Measurements from ENCODE around the gene SAP130.

SAP130 gene

DNA sequence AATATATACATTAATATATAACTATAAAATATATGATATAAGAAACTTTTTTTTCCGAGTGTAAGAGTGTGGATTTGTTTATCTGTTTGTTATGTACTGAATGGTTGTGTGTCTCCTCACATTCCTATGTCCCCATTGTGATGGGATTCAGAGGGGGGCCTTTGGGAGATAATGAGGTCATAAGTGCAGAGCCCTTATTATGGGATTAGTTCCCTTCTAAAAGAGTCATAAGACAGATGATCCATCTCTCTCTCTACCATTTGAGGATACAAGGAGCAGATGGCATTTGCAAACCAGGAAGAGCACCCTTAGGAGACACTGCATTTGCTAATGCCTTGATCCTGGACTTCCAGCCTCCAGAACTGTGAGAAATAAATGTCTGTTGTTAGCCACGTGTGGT, 30.3 kb upstream of the SAP130 start:
- no peak for DNase-seq (ENCODE audit: low read depth)
- H3K4me3 ChIP-seq (ENCODE audit: low read depth, low read length), result no peak overlapping the region
- TF ChIP-seq, protein P1, sequence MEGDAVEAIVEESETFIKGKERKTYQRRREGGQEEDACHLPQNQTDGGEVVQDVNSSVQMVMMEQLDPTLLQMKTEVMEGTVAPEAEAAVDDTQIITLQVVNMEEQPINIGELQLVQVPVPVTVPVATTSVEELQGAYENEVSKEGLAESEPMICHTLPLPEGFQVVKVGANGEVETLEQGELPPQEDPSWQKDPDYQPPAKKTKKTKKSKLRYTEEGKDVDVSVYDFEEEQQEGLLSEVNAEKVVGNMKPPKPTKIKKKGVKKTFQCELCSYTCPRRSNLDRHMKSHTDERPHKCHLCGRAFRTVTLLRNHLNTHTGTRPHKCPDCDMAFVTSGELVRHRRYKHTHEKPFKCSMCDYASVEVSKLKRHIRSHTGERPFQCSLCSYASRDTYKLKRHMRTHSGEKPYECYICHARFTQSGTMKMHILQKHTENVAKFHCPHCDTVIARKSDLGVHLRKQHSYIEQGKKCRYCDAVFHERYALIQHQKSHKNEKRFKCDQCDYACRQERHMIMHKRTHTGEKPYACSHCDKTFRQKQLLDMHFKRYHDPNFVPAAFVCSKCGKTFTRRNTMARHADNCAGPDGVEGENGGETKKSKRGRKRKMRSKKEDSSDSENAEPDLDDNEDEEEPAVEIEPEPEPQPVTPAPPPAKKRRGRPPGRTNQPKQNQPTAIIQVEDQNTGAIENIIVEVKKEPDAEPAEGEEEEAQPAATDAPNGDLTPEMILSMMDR (IDR thresholded peaks at IDR 0.05; ENCODE audit: control insufficient read depth, extremely low read depth, insufficient read depth), result no peak

DNA sequence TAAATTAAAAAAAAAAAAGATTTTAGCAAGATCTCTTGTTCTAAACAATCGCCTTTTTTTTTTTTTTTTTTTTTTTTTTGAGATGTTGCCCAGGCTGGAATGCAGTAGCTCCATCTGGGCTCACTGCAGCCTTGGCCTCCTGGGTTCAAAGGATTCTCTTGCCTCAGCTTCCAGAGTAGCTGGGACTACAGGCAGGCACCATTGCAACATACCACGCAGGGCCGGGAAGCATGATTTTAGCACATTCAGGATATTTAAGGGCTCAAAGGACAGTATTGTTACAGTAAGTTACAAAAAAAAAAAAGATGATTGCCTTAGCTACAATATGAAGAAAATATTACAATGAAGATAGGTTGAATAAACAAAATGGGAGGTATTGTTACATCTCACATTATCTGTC, 29.5 kb upstream of the SAP130 start:
- DNase-seq (ENCODE audit: low read depth), result no peak
- H3K4me3 ChIP-seq (ENCODE audit: low read depth, low read length), result no peak overlapping the region
- TF ChIP-seq, protein P1 (IDR thresholded peaks at IDR 0.05; ENCODE audit: control insufficient read depth, extremely low read depth, insufficient read depth), result no peak

DNA sequence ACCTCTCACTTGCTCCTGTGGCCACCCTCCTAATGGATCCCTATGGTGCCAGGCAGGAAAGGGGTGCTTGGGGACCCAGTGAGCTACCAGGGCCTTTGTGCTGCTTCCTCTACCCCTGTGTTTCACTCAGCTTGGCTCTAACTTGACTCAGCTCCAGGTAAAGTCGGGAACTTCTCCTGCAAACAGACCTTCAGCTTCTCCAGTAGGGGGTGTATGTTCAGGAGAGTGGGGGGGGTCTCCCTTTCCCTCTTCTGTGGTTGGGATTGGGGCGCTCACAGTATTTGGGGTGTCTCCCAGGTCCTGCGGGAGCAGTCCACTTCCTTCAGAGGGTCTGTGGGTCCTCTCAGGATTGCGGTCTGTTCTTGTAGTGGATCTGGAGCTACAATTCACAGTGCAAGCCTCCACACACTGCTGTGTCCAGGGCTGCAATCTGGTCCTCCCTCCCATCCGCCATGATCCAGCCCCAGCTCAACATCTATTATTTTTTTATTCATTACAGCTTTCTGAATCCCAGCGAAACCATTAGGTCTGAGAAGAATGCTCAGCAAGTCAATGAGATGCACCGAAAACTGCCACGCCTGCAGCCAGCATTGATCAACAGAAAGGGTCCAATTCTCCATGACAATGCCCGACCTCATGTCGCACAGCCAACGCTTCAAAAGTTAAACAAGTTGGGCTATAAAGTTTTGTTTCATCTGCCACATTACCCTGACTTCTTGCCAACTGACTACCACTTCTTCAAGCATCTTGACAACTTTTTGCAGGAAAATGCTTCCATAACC, 26.4 kb upstream of the SAP130 start:
- no peak for DNase-seq (ENCODE audit: low read depth)
- TF ChIP-seq, protein P1 (IDR thresholded peaks at IDR 0.05; ENCODE audit: control insufficient read depth, extremely low read depth, insufficient read depth), result no peak
- H3K4me3 ChIP-seq (ENCODE audit: low read depth, low read length), result no peak overlapping the region

DNA sequence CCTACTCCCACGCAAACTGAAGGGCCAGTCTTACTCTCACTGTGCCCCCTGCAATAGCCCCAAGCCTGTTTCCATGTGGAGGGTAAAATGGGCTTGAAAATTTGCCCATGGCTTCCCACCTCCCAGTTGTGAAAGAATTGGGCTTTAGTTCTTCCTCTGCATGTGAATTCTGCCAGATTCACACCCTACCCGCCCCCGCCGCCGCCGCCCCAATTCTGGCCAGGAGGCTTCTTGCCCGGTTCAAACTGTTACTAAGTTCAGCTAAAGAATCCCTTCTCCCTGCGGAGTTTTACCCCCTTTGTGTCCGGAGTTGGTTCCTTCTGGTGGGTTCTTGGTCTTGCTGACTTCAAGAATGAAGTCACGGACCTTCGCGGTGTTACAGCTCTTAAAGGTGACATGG, 25.5 kb upstream of the SAP130 start:
- TF ChIP-seq, protein P1 (IDR thresholded peaks at IDR 0.05; ENCODE audit: control insufficient read depth, extremely low read depth, insufficient read depth), result no peak
- DNase-seq (ENCODE audit: low read depth), result no peak
- no peak overlapping the region for H3K4me3 ChIP-seq (ENCODE audit: low read depth, low read length)

DNA sequence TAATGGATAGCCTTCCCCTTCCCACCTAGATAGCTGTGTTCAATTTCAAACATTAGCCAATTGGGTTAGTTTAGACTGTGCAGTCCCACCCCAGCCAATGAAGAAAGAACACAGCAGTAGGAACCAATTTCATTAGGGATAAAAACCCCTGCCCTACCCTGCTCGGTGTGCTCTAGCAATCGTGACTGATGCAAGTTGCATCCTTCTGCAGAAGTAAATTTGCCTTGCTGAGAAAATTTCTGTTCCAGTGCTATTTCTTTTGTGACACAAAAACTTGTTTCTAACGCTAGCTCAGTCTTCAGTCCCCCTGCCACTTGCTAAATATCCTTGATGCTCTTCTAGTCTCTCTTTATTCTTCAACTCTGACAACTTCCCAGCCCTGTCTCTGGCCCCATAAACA, 15.2 kb upstream of the SAP130 start:
- DNase-seq (ENCODE audit: low read depth), result no peak
- TF ChIP-seq, protein P1 (IDR thresholded peaks at IDR 0.05; ENCODE audit: control insufficient read depth, extremely low read depth, insufficient read depth), result no peak
- no peak overlapping the region for H3K4me3 ChIP-seq (ENCODE audit: low read depth, low read length)

DNA sequence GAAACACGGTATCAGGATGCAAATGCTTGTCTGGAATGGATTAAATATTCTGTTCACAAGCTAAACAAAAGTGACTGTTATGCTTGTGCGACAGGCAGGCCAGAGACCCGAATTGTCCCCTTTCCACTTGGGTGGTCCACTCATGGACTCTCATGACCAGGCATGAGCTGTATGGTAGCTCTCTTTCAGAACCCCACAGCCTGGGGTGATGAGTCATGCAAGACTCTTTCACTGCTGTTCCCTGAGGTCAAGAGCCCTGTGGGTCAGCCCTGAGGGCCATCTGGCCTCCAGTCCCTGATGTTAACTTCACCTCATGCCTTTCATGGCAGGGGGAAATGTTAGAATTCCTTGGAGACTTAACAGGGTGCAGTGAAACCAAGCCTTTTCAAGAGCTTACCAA, 13.7 kb upstream of the SAP130 start:
- TF ChIP-seq, protein P1 (IDR thresholded peaks at IDR 0.05; ENCODE audit: control insufficient read depth, extremely low read depth, insufficient read depth), result no peak
- DNase-seq (ENCODE audit: low read depth), result no peak
- no peak overlapping the region for H3K4me3 ChIP-seq (ENCODE audit: low read depth, low read length)

All from LNCaP clone FGC (cell line).